H9 (cell line): Measurements from ENCODE around the gene HIP1. TPM values are rescaled to one million over a fixed set of nuclear protein-coding genes. Genes with fewer than 3 reads are reported as not detected.
A peak's percentile ranks its signal among the peaks of the same experiment; 100 is the strongest.

Source experiments
- DNase-seq: peaks from one replicate; pipeline ENCODE4 v3.0.0-alpha.2; 2017
- H2AFZ ChIP-seq: one replicate; pipeline ENCODE4 v1.6.1; 2013; ENCODE audit warnings: mild to moderate bottlenecking, low read length, control low read depth, moderate library complexity
- H2AK5ac ChIP-seq: 2 replicates; pipeline ENCODE4 v1.6.1; 2013; ENCODE audit warnings: low read length, control low read depth, mixed read lengths; ENCODE audit not compliant: insufficient read length
- H2BK120ac ChIP-seq: one replicate; pipeline ENCODE4 v1.6.1; 2013; ENCODE audit warnings: low read depth, mild to moderate bottlenecking, low read length, control low read depth, inconsistent platforms; ENCODE audit not compliant: poor library complexity, severe bottlenecking
- H2BK12ac ChIP-seq: 2 replicates; pipeline ENCODE4 v1.6.1; 2013; ENCODE audit warnings: low read length, control low read depth, mixed read lengths, low read depth; ENCODE audit not compliant: insufficient read length
- H2BK15ac ChIP-seq: 2 replicates; pipeline ENCODE4 v1.6.1; 2013; ENCODE audit warnings: low read depth, low read length, control low read depth
- H2BK20ac ChIP-seq: one replicate; pipeline ENCODE4 v1.6.1; 2013; ENCODE audit warnings: low read depth, mild to moderate bottlenecking, low read length, control low read depth, inconsistent platforms; ENCODE audit not compliant: poor library complexity, severe bottlenecking
- H2BK5ac ChIP-seq: 2 replicates; pipeline ENCODE4 v1.6.1; 2013; ENCODE audit warnings: low read length, control low read depth, mixed read lengths; ENCODE audit not compliant: insufficient read length
- H3K14ac ChIP-seq: 2 replicates; pipeline ENCODE4 v1.6.1; 2013; ENCODE audit warnings: low read length, control low read depth; ENCODE audit not compliant: insufficient read depth
- H3K18ac ChIP-seq: 2 replicates; pipeline ENCODE4 v1.6.1; 2013; ENCODE audit warnings: low read depth, mild to moderate bottlenecking, mixed read lengths, low read length, control low read depth; ENCODE audit not compliant: insufficient read length
- H3K23ac ChIP-seq: 2 replicates; pipeline ENCODE4 v1.6.1; 2013; ENCODE audit warnings: low read length, control low read depth, mixed read lengths, low read depth; ENCODE audit not compliant: insufficient read length
- H3K23me2 ChIP-seq: 2 replicates; pipeline ENCODE4 v1.6.1; 2013; ENCODE audit warnings: low read depth, mild to moderate bottlenecking, mixed read lengths, low read length, control low read depth; ENCODE audit not compliant: insufficient read length, poor library complexity, severe bottlenecking
- H3K27ac ChIP-seq: 2 replicates; pipeline ENCODE4 v1.5.1; 2013; ENCODE audit warnings: low read length, control low read depth, mixed read lengths, low read depth; ENCODE audit not compliant: insufficient read length
- H3K27me3 ChIP-seq: 2 replicates; pipeline ENCODE4 v1.6.1; 2013; ENCODE audit warnings: low read length, control low read depth, inconsistent platforms; ENCODE audit not compliant: insufficient read depth
- H3K4ac ChIP-seq: 2 replicates; pipeline ENCODE4 v1.6.1; 2013; ENCODE audit warnings: low read depth, mild to moderate bottlenecking, control low read depth, inconsistent platforms, low read length, moderate library complexity
- H3K4me1 ChIP-seq: 2 replicates; pipeline ENCODE4 v1.6.1; 2013; ENCODE audit warnings: low read length, control low read depth, inconsistent platforms; ENCODE audit not compliant: insufficient read depth
- H3K4me2 ChIP-seq: 2 replicates; pipeline ENCODE4 v1.6.1; 2013; ENCODE audit warnings: low read length, control low read depth, mixed read lengths; ENCODE audit not compliant: insufficient read length, insufficient read depth
- H3K56ac ChIP-seq: 2 replicates; pipeline ENCODE4 v1.6.1; 2013; ENCODE audit warnings: low read depth, mild to moderate bottlenecking, mixed read lengths, low read length, control low read depth; ENCODE audit not compliant: insufficient read length
- H3K79me1 ChIP-seq: 2 replicates; pipeline ENCODE4 v1.6.1; 2013; ENCODE audit warnings: low read depth, mild to moderate bottlenecking, moderate library complexity, low read length, control low read depth, inconsistent platforms; ENCODE audit not compliant: insufficient read depth, poor library complexity, severe bottlenecking
- H3K79me2 ChIP-seq: 2 replicates; pipeline ENCODE4 v1.6.1; 2013; ENCODE audit warnings: low read length, control low read depth, inconsistent platforms; ENCODE audit not compliant: insufficient read depth
- H3K9ac ChIP-seq: 2 replicates; pipeline ENCODE4 v1.6.1; 2013; ENCODE audit warnings: low read length, control low read depth, mixed read lengths; ENCODE audit not compliant: insufficient read length; ENCODE audit errors: extremely low read depth
- H3K9me3 ChIP-seq: one replicate; pipeline ENCODE4 v1.6.1; 2013; ENCODE audit warnings: low read depth, low read length, inconsistent platforms; ENCODE audit not compliant: control insufficient read depth
- H3T11ph ChIP-seq: one replicate; pipeline ENCODE4 v1.6.1; 2013; ENCODE audit warnings: mild to moderate bottlenecking, low read length, control low read depth, inconsistent platforms
- H4K20me1 ChIP-seq: one replicate; pipeline ENCODE4 v1.6.1; 2013; ENCODE audit not compliant: control insufficient read depth, insufficient read length, insufficient read depth
- H4K5ac ChIP-seq: 2 replicates; pipeline ENCODE4 v1.6.1; 2013; ENCODE audit warnings: low read depth, mild to moderate bottlenecking, mixed read lengths, low read length, control low read depth; ENCODE audit not compliant: insufficient read length
- H4K8ac ChIP-seq: replicated peaks from 2 replicates; pipeline ENCODE4 v1.6.1; 2013; ENCODE audit warnings: low read length, control low read depth, mixed read lengths, low read depth; ENCODE audit not compliant: insufficient read length
- H4K91ac ChIP-seq: 2 replicates; pipeline ENCODE4 v1.6.1; 2013; ENCODE audit warnings: low read depth, mild to moderate bottlenecking, moderate library complexity, mixed read lengths, low read length, control low read depth; ENCODE audit not compliant: insufficient read length
- H3K27ac Mint-ChIP-seq, 3 experiments: 2 replicates in 2 of 3; 3 replicates in 1 of 3; pipeline ENCODE4 v1.8.0; 2020 to 2021; ENCODE audit warnings: mixed read lengths in 3 of 3, mild to moderate bottlenecking in 1 of 3, moderate library complexity in 1 of 3
- H3K27me3 Mint-ChIP-seq: 2 replicates; pipeline ENCODE4 v1.8.0; 2021; ENCODE audit warnings: low read depth, mild to moderate bottlenecking, moderate library complexity, mixed read lengths
- H3K36me3 Mint-ChIP-seq, 3 experiments: 2 replicates in 2 of 3; 3 replicates in 1 of 3; pipeline ENCODE4 v1.8.0; 2020 to 2021; ENCODE audit warnings: low read depth in 3 of 3, mixed read lengths in 3 of 3; ENCODE audit not compliant: insufficient read depth in 1 of 3
- H3K4me1 Mint-ChIP-seq, 2 experiments: 2 replicates each; pipeline ENCODE4 v1.8.0; 2020; ENCODE audit warnings: mixed read lengths in 2 of 2
- H3K4me3 Mint-ChIP-seq, 2 experiments: 2 replicates in 1 of 2; 3 replicates in 1 of 2; pipeline ENCODE4 v1.8.0; 2020 to 2021; ENCODE audit warnings: mild to moderate bottlenecking in 2 of 2, mixed read lengths in 2 of 2, moderate library complexity in 1 of 2
- H3K9me3 Mint-ChIP-seq, 2 experiments: 2 replicates in 1 of 2; 3 replicates in 1 of 2; pipeline ENCODE4 v1.8.0; 2020; ENCODE audit warnings: mild to moderate bottlenecking in 2 of 2, mixed read lengths in 2 of 2, moderate library complexity in 1 of 2
- CTCF ChIP-seq: fragments of 200-600 bp; sonication (generic); conservative IDR thresholded peaks from 3 replicates; pipeline ENCODE4 v1.8.0; 2021; ENCODE audit warnings: antibody characterized with exemption, mild to moderate bottlenecking
- WGBS: extraction: QIAGEN DNeasy Blood & Tissue Kit; methylation state at CpG from one replicate; pipeline ENCODE4 v1.1.7; 2013; ENCODE audit warnings: missing lambda C conversion rate, low lambda C conversion rate, mixed read lengths; ENCODE audit not compliant: insufficient read length; ENCODE audit errors: extremely low coverage; 5-methylcytosine and 5-hydroxymethylcytosine counted together
- total RNA-seq: library from RNA; stranded (reverse); gene quantifications from 2 replicates; pipeline ENCODE4 v1.2.1, GENCODE V29; 2021

HIP1 gene
- total RNA-seq, 1 experiment from 2014 or later, result 87.5 TPM

- Mint-ChIP-seq H3K4me3 (no peak overlapping the region), H3K27me3 (no peaks in the 10 kb centered on the region; the same call in none of the 2 replicates), H3K36me3 (no peaks in the 10 kb centered on the region), H3K4me1 (peaks cover 3 to 17% of the 10 kb centered on the region in 2 experiments), H3K27ac (peak overlapping the region in 2 of 3 experiments; percentile 74 to 90; a peak in 4 of 7 replicates), H3K9me3 (no peaks in the 10 kb centered on the region)
- no peaks in the 10 kb centered on the region for H3K79me1 ChIP-seq
- H4K5ac ChIP-seq, result no peak overlapping the region
- no peak overlapping the region for H2BK5ac ChIP-seq
- H3K9me3 ChIP-seq, result no peaks in the 10 kb centered on the region
- DNase-seq, result no peak
- WGBS, result no CpG with 5 or more reads among the region's 12 CpGs
- no peak overlapping the region for H2BK15ac ChIP-seq
- no peak overlapping the region for H3K4ac ChIP-seq
- no peak overlapping the region for H3K23ac ChIP-seq
- no peak overlapping the region for H2BK20ac ChIP-seq
- no peaks in the 10 kb centered on the region for H3K23me2 ChIP-seq
- H2BK120ac ChIP-seq, result no peak overlapping the region
- 0 out of 2 replicates have a peak overlapping the region, but pooled peaks have one; percentile 20 for H3K14ac ChIP-seq
- H2BK12ac ChIP-seq, result no peak overlapping the region
- no peak overlapping the region for H3T11ph ChIP-seq
- H3K27me3 ChIP-seq, result no peaks in the 10 kb centered on the region
- no peak overlapping the region for H3K4me2 ChIP-seq
- no peak overlapping the region for H3K9ac ChIP-seq
- H3K79me2 ChIP-seq, result no peaks in the 10 kb centered on the region
- H4K8ac ChIP-seq, result no peak overlapping the region
- no peaks in the 10 kb centered on the region for H4K20me1 ChIP-seq
- no peak overlapping the region for H3K18ac ChIP-seq
- H4K91ac ChIP-seq, result no peak overlapping the region
- no peak overlapping the region for H2AFZ ChIP-seq
- no peak overlapping the region for H2AK5ac ChIP-seq
- no peak overlapping the region for H3K56ac ChIP-seq
- no peak overlapping the region for H3K27ac ChIP-seq
- no peak for TF ChIP-seq CTCF
- H3K4me1 ChIP-seq, result no peaks in the 10 kb centered on the region
These were observed 51.3 kb downstream of the HIP1 start for GRCh38 chr7:75687246-75688088.
